Endothelial cell of umbilical vein (primary cell): Measurements from ENCODE around the gene LRRC41.

ENCODE experiments used
- CTCF ChIP-seq, 2 donors: IDR thresholded peaks; 1 replicate in 1 of 2; 2 replicates in 1 of 2; pipeline ENCODE4 v1.5.1; 2011; ENCODE audit warnings: low read length in 2 of 2, mild to moderate bottlenecking in 2 of 2, moderate library complexity in 2 of 2, control low read depth in 1 of 2, inconsistent platforms in 1 of 2, low read depth in 1 of 2; ENCODE audit not compliant: insufficient read depth in 1 of 2; ENCODE audit errors: extremely low read depth in 1 of 2
- EZH2 ChIP-seq: IDR thresholded peaks from 2 replicates; pipeline ENCODE4 v1.6.1; 2012; ENCODE audit warnings: borderline replicate concordance, low read depth, mild to moderate bottlenecking, moderate library complexity, low read length, inconsistent platforms; ENCODE audit not compliant: severe bottlenecking
- FOS ChIP-seq: IDR thresholded peaks from 2 replicates; pipeline ENCODE4 v1.6.1; 2011; ENCODE audit warnings: mild to moderate bottlenecking, low read length, moderate library complexity, borderline replicate concordance; ENCODE audit not compliant: insufficient read depth
- JUN ChIP-seq: IDR thresholded peaks from 2 replicates; pipeline ENCODE4 v1.6.1; 2011; ENCODE audit warnings: borderline replicate concordance, low read depth; ENCODE audit not compliant: insufficient read length, insufficient read depth
- MYC ChIP-seq: IDR thresholded peaks from one replicate; pipeline ENCODE4 v1.6.1; 2011; ENCODE audit warnings: mild to moderate bottlenecking, low read depth, low read length
- POLR2A ChIP-seq: IDR thresholded peaks from 2 replicates; pipeline ENCODE4 v1.6.1; 2012; ENCODE audit warnings: low read depth, mild to moderate bottlenecking, control low read depth, low read length
- POLR2AphosphoS5 ChIP-seq: IDR thresholded peaks from 2 replicates; pipeline ENCODE4 v1.6.1; 2012; ENCODE audit warnings: low read depth, mild to moderate bottlenecking, control low read depth, low read length, moderate library complexity; ENCODE audit not compliant: insufficient read depth

- TF ChIP-seq CTCF (IDR thresholded peaks at IDR 0.05; ENCODE audit: extremely low read depth in 1 of 2, insufficient read depth in 1 of 2, low read depth in 1 of 2, low read length in 2 of 2) (no peak), MYC (no peak), POLR2AphosphoS5 (no peak), EZH2 (no peak), FOS (no peak), JUN (no peak), POLR2A (no peak)
Observed at GRCh38 chr1:46317323-46317722, 13.9 kb upstream of the LRRC41 start.
